Tibial nerve (tissue), 4 donors: ENCODE measurements around the gene LCMT1. TPM values are rescaled to one million over a fixed set of nuclear protein-coding genes. Genes with fewer than 3 reads are reported as not detected.
"Not testable (repeated sequence)": the region's sequence is repeated elsewhere in the genome, so short reads cannot be mapped to it uniquely, and the experiment has no call there.

ENCODE experiments used
- DNase-seq, 2 donors: peaks; one replicate each; pipeline ENCODE4 v3.0.0-alpha.2; 2019; ENCODE audit warnings: low spot score in 2 of 2
- H3K27ac ChIP-seq, 4 donors: fragments of 200-600 bp; sonication (generic) in 3 of 4; one replicate each; pipeline ENCODE4 v1.5.1; 2017 to 2019; ENCODE audit warnings: mild to moderate bottlenecking in 1 of 4
- H3K27me3 ChIP-seq, 2 donors: fragments of 200-600 bp; sonication (generic) in 1 of 2; one replicate each; pipeline versions ENCODE4 v1.5.1 to v1.6.0; 2017 to 2019
- H3K36me3 ChIP-seq, 3 donors: fragments of 200-600 bp; sonication (generic); one replicate each; pipeline ENCODE4 v1.5.1; 2018 to 2019
- H3K4me1 ChIP-seq, 4 donors: fragments of 200-600 bp; sonication (generic) in 3 of 4; one replicate each; pipeline ENCODE4 v1.5.1; 2017 to 2019
- H3K4me3 ChIP-seq, 4 donors: fragments of 200-600 bp; sonication (generic) in 3 of 4; one replicate each; pipeline ENCODE4 v1.5.1; 2017 to 2019; ENCODE audit warnings: mild to moderate bottlenecking in 1 of 4, moderate library complexity in 1 of 4
- H3K9me3 ChIP-seq, 4 donors: fragments of 200-600 bp; sonication (generic) in 3 of 4; one replicate each; pipeline ENCODE4 v1.5.1; 2017 to 2019
- CTCF ChIP-seq, 5 experiments: fragments of 200-600 bp in 3 of 5; fragments of 450-650 bp in 2 of 5; sonication (generic) in 3 of 5; IDR thresholded peaks; one replicate each; pipeline ENCODE4 v1.5.1; 2016 to 2019; ENCODE audit warnings: antibody characterized with exemption in 5 of 5, mild to moderate bottlenecking in 3 of 5, moderate library complexity in 2 of 5
- EP300 ChIP-seq, 2 donors: sonication (generic); formaldehyde crosslinking; IDR thresholded peaks; one replicate each; pipeline ENCODE4 v1.6.1; 2017; ENCODE audit warnings: antibody characterized with exemption in 2 of 2, mild to moderate bottlenecking in 1 of 2
- POLR2A ChIP-seq, 2 donors: fragments of 450-650 bp; IDR thresholded peaks; one replicate each; pipeline ENCODE4 v1.6.1; 2017; ENCODE audit warnings: antibody characterized with exemption in 2 of 2, mild to moderate bottlenecking in 2 of 2, moderate library complexity in 2 of 2
- whole genome bisulfite sequencing, 2 donors: methylation state at CpG; one replicate each; pipeline ENCODE4 v1.1.5; 2018; 5-methylcytosine and 5-hydroxymethylcytosine counted together
- total RNA-seq, 4 donors: library from RNA; depleted of rRNA; stranded (reverse); fragments of >200 nt; gene quantifications; one replicate each; pipeline ENCODE4 v1.1.0, GENCODE V29; 2016

The LCMT1 gene
- total RNA-seq, 4 donors from 2014 or later, result 21.6 to 56.4 (median 33.8) TPM

DNA sequence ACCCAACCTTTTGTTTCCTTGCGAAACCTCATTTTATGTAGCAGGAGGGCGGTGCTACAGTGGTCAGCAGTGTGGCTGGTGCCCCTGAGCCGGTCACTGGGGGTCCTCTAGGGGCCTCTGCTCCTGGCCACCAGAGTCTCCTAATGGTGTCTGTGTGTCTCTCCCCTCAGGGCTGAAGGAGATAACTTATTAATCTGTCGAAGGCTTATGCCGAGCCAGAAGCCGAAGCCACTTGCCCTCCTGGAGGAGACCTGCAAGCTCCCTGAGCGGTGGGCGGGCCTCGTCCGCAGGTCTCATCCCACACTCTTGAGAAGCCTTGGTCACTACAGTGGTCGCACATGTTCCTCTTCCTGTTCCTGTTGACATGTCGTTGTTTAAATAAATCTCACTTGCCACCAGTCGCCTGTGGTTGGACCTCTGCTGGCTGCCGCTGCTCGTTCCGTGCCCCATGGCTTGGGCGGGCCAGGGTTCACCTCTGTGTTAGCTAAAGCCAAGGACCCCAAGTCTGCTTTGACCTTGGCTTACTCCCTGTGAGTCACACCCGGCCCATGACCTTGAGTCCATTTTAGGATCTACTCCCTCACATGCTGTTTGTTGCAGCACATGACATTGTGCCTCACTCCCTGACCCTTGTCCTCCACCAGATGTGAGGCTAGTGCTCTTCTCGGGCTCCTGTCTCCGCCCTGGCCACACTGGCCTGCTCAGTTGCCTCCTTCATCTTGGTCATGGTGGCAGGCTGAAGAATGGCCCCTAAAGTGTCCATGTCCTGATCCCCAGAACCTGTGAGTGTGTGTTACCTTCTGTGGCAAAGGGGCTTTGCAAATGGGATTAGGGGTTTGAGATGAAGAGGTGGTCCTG lies 66.5 kb downstream of the LCMT1 start:
- Histone ChIP-seq H3K9me3 (no peaks in the 10 kb centered on the region), H3K27ac (no peak overlapping the region), H3K36me3 (peaks cover 0 to 72% (median 0%) of the 10 kb centered on the region in 3 donors), H3K4me3 (no peak overlapping the region), H3K4me1 (no peaks in the 10 kb centered on the region), H3K27me3 (no peaks in the 10 kb centered on the region)
- WGBS, 2 donors, result 79 to 80% methylated on average over 20 of the region's 20 CpGs
- no peak for TF ChIP-seq CTCF (IDR thresholded peaks at IDR 0.05)
- no peak for TF ChIP-seq POLR2A (IDR thresholded peaks at IDR 0.05)
- no peak for TF ChIP-seq EP300 (IDR thresholded peaks at IDR 0.05)
- no peak for DNase-seq

- not testable (repeated sequence) for DNase-seq, H3K4me1 ChIP-seq, H3K27me3 ChIP-seq, H3K27ac ChIP-seq, H3K9me3 ChIP-seq, H3K4me3 ChIP-seq
- 94% methylated on average over 6 of the region's 6 CpGs for WGBS, 2 donors
- H3K36me3 ChIP-seq, result peaks cover 0 to 40% (median 0%) of the 10 kb centered on the region in 3 donors
Measured at GRCh38 chr16:25181236-25181635, 69.7 kb downstream of the LCMT1 start.

DNA sequence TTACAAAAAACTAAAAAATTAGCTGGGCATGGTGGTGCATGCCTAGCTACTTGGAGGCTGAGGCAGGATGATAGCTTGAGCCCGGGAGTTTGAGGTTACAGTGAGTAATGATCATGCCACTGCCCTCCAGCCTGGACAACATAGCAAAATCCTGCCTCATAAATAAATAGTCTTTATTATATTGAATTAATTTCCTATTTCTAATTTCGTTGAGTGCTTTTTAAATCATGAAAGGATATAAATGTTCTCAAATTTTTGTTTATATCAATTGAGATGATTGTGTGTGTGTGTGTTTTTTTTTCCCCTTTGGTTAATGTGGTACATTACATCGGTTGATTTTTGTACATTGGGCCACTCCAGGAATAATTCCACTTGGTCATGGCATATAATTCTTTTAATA lies 73.2 kb downstream of the LCMT1 start:
- TF ChIP-seq POLR2A (IDR thresholded peaks at IDR 0.05) (no peak), CTCF (IDR thresholded peaks at IDR 0.05) (no peak), EP300 (IDR thresholded peaks at IDR 0.05) (no peak)
- Histone ChIP-seq H3K9me3 (no peaks in the 10 kb centered on the region), H3K36me3 (peaks cover 0 to 28% (median 0%) of the 10 kb centered on the region in 3 donors), H3K4me3 (no peak overlapping the region), H3K4me1 (no peaks in the 10 kb centered on the region), H3K27ac (no peak overlapping the region), H3K27me3 (no peaks in the 10 kb centered on the region)
- DNase-seq, result no peak
- 70 to 71% methylated on average over 3 of the region's 3 CpGs for WGBS, 2 donors

GRCh38 chr16:25187491-25187795 lies 75.9 kb downstream of the LCMT1 start:
- no peaks in the 10 kb centered on the region for H3K27me3 ChIP-seq
- H3K9me3 ChIP-seq, result no peaks in the 10 kb centered on the region
- no peak overlapping the region for H3K4me3 ChIP-seq
- DNase-seq, result no peak
- 94 to 96% methylated on average over 3 of the region's 3 CpGs for WGBS, 2 donors
- no peaks in the 10 kb centered on the region for H3K4me1 ChIP-seq
- no peak overlapping the region for H3K27ac ChIP-seq
- TF ChIP-seq EP300 (IDR thresholded peaks at IDR 0.05) (no peak), POLR2A (IDR thresholded peaks at IDR 0.05) (no peak)
- peaks cover 0 to 26% (median 0%) of the 10 kb centered on the region in 3 donors for H3K36me3 ChIP-seq

GRCh38 chr16:25189305-25189704 lies 77.8 kb downstream of the LCMT1 start:
- Histone ChIP-seq H3K27me3 (no peaks in the 10 kb centered on the region), H3K4me1 (no peaks in the 10 kb centered on the region), H3K36me3 (peaks cover 0 to 26% (median 0%) of the 10 kb centered on the region in 3 donors), H3K9me3 (no peaks in the 10 kb centered on the region), H3K27ac (no peak overlapping the region), H3K4me3 (no peak overlapping the region)
- 95 to 97% methylated on average over 6 of the region's 6 CpGs for WGBS, 2 donors
- DNase-seq, result no peak
- TF ChIP-seq EP300 (IDR thresholded peaks at IDR 0.05) (no peak), POLR2A (IDR thresholded peaks at IDR 0.05) (no peak), CTCF (IDR thresholded peaks at IDR 0.05) (no peak)

GRCh38 chr16:25192096-25192495 lies 80.6 kb downstream of the LCMT1 start:
- Histone ChIP-seq H3K36me3 (peaks cover 0 to 26% (median 0%) of the 10 kb centered on the region in 3 donors), H3K4me3 (no peak overlapping the region), H3K27me3 (no peaks in the 10 kb centered on the region), H3K4me1 (no peaks in the 10 kb centered on the region), H3K27ac (no peak overlapping the region), H3K9me3 (no peaks in the 10 kb centered on the region)
- DNase-seq, result no peak
- 63 to 66% methylated on average over 6 of the region's 6 CpGs for WGBS, 2 donors
- TF ChIP-seq EP300 (IDR thresholded peaks at IDR 0.05) (no peak), CTCF (IDR thresholded peaks at IDR 0.05) (no peak), POLR2A (IDR thresholded peaks at IDR 0.05) (no peak)
